ENCODE measurements around the gene PRDM16. TPM values are rescaled to one million over a fixed set of nuclear protein-coding genes. Genes with fewer than 3 reads are reported as not detected.

Gene PRDM16
- total and polyA plus RNA-seq, 4 donors, result 0.05 to 0.67 (median 0.19) TPM

GRCh38 chr1:3112526-3112925, 43.5 kb downstream of the PRDM16 start:
- no peaks in the 10 kb centered on the region for H3K27me3 ChIP-seq (ENCODE audit: control insufficient read depth in 4 of 4, insufficient read depth in 4 of 4, low read length in 3 of 4)
- peaks cover 0 to 1% (median 0%) of the 10 kb centered on the region in 4 donors for H3K9me3 ChIP-seq (ENCODE audit: control insufficient read depth in 4 of 4, low read length in 3 of 4)
- no peak overlapping the region for H3K9ac ChIP-seq (ENCODE audit: low read depth in 1 of 2, low read length in 2 of 2)
- no peak overlapping the region for H3K27ac ChIP-seq (ENCODE audit: low read depth in 1 of 2, low read length in 2 of 2)
- no peaks in the 10 kb centered on the region for H3K36me3 ChIP-seq (ENCODE audit: control insufficient read depth in 4 of 4, insufficient read depth in 3 of 4, low read depth in 1 of 4, low read length in 3 of 4)
- 93% methylated on average over 17 of the region's 17 CpGs for WGBS
- TF ChIP-seq RXRA (IDR thresholded peaks at IDR 0.05), result no peak
- peaks cover 2 to 15% (median 9%) of the 10 kb centered on the region in 4 donors for H3K4me1 ChIP-seq (ENCODE audit: control insufficient read depth in 4 of 4, insufficient read depth in 4 of 4, low read length in 3 of 4)
- DNase-seq (ENCODE audit: low spot score), result no peak
- no peak overlapping the region for H3K4me3 ChIP-seq (ENCODE audit: low read depth in 1 of 3, low read length in 3 of 3)

- no peaks in the 10 kb centered on the region for H3K9me3 ChIP-seq (ENCODE audit: control insufficient read depth in 4 of 4, low read length in 3 of 4)
- H3K27me3 ChIP-seq (ENCODE audit: control insufficient read depth in 4 of 4, insufficient read depth in 4 of 4, low read length in 3 of 4), result no peaks in the 10 kb centered on the region
- H3K27ac ChIP-seq (ENCODE audit: low read depth in 1 of 2, low read length in 2 of 2), result no peak overlapping the region
- WGBS, result 91% methylated on average over 20 of the region's 20 CpGs
- peaks cover 2 to 15% (median 9%) of the 10 kb centered on the region in 4 donors for H3K4me1 ChIP-seq (ENCODE audit: control insufficient read depth in 4 of 4, insufficient read depth in 4 of 4, low read length in 3 of 4)
- H3K9ac ChIP-seq (ENCODE audit: low read depth in 1 of 2, low read length in 2 of 2), result no peak overlapping the region
- no peak for TF ChIP-seq JUND (IDR thresholded peaks at IDR 0.05)
- TF ChIP-seq TAF1 (conservative IDR thresholded peaks at IDR 0.05), result no peak
- TF ChIP-seq NR2F2 (IDR thresholded peaks at IDR 0.05), result no peak
- TF ChIP-seq ZBTB33 (IDR thresholded peaks at IDR 0.05), result no peak
- no peak for TF ChIP-seq SP1 (IDR thresholded peaks at IDR 0.05)
- no peak for TF ChIP-seq FOXA1 (IDR thresholded peaks at IDR 0.05)
- no peak for TF ChIP-seq GABPA (IDR thresholded peaks at IDR 0.05 in 1 of 2, conservative IDR thresholded peaks at IDR 0.05 in 1 of 2)
- no peak for TF ChIP-seq REST (IDR thresholded peaks at IDR 0.05)
- no peak for TF ChIP-seq CTCF (IDR thresholded peaks at IDR 0.05; ENCODE audit: low read depth, low read length, missing input control)
- no peak for TF ChIP-seq MAX (IDR thresholded peaks at IDR 0.05)
- no peak for TF ChIP-seq RAD21 (IDR thresholded peaks at IDR 0.05)
- no peak for TF ChIP-seq ATF3 (IDR thresholded peaks at IDR 0.05)
- no peak for TF ChIP-seq YY1 (IDR thresholded peaks at IDR 0.05)
- no peak for TF ChIP-seq HNF4A (conservative IDR thresholded peaks at IDR 0.05)
- TF ChIP-seq FOXA2 (IDR thresholded peaks at IDR 0.05), result no peak
- no peak for TF ChIP-seq HNF4G (IDR thresholded peaks at IDR 0.05)
- H3K4me3 ChIP-seq (ENCODE audit: low read depth in 1 of 3, low read length in 3 of 3), result no peak overlapping the region
- DNase-seq (ENCODE audit: low spot score), result no peak
- no peaks in the 10 kb centered on the region for H3K36me3 ChIP-seq (ENCODE audit: control insufficient read depth in 4 of 4, insufficient read depth in 3 of 4, low read depth in 1 of 4, low read length in 3 of 4)
These were observed 44.2 kb downstream of the PRDM16 start for GRCh38 chr1:3113047-3113740.
